HepG2 (cell line): Measurements from ENCODE around the gene PHLDB1. TPM values are rescaled to one million over a fixed set of nuclear protein-coding genes. Genes with fewer than 3 reads are reported as not detected.

Experiments
- ATAC-seq: fragments of 200-7000 bp; cut with Tn5 transposase; 3 replicates; pipeline ENCODE4 v1.9.1; 2020; ENCODE audit warnings: mild to moderate bottlenecking, moderate library complexity
- BruUV-seq: library from RNA; stranded (reverse); fragments of 400-500 nt; replicated peaks from 2 replicates; lab custom pipeline; 2021; lab: Mats Ljungman, UMichigan
- CTCF ChIA-PET: fragments of 300-600 bp; formaldehyde crosslinking; extraction: SDS; loops from one replicate; lab custom pipeline; 2021; ENCODE audit warnings: low total read pairs, inconsistent platforms, low intra/inter-chr PET ratio; lab: Yijun Ruan, JAX
- POLR2A ChIA-PET: fragments of 350-600 bp; sonication (Branson Sonifier 250); formaldehyde crosslinking; loops from one replicate; lab custom pipeline; 2020; ENCODE audit warnings: antibody characterized with exemption, inconsistent platforms; lab: Yijun Ruan, JAX
- DNase-seq: peaks from one replicate; pipeline ENCODE4 v3.0.0-alpha.2; 2015; ENCODE audit warnings: low spot score
- FAIRE-seq: peaks from 3 replicates; lab custom pipeline; 2011; peaks lifted over from hg19 to GRCh38; lab: Jason Lieb, UNC
- H2AFZ ChIP-seq: one replicate; pipeline ENCODE4 v1.6.1; 2011; ENCODE audit warnings: low read length, inconsistent platforms
- H3K27ac ChIP-seq: fragments of 300-600 bp; 3 replicates; pipeline ENCODE4 v1.8.0; 2011; ENCODE audit warnings: mixed run types, mild to moderate bottlenecking, mixed read lengths, low read length, inconsistent platforms; ENCODE audit not compliant: insufficient read depth; ENCODE audit errors: extremely low read length
- H3K27me3 ChIP-seq, 2 experiments: fragments of 200-600 bp in 1 of 2; 2 replicates in 1 of 2; 3 replicates in 1 of 2; pipeline versions ENCODE4 v1.6.0 to v1.8.0; 2011; ENCODE audit warnings: low read length in 2 of 2, mild to moderate bottlenecking in 2 of 2, moderate library complexity in 2 of 2, inconsistent platforms in 1 of 2; ENCODE audit not compliant: insufficient read depth in 2 of 2, control insufficient read depth in 1 of 2
- H3K36me3 ChIP-seq, 2 experiments: fragments of 200-600 bp in 1 of 2; replicated peaks in 1 of 2; 2 replicates in 1 of 2; 3 replicates in 1 of 2; pipeline versions ENCODE4 v1.5.1 to v1.8.0; 2011; ENCODE audit warnings: low read length in 2 of 2, inconsistent platforms in 1 of 2; ENCODE audit not compliant: insufficient read depth in 2 of 2, control insufficient read depth in 1 of 2
- H3K4me1 ChIP-seq: 2 replicates; pipeline ENCODE4 v1.5.1; 2012; ENCODE audit warnings: low read length, inconsistent platforms; ENCODE audit not compliant: insufficient read depth
- H3K4me2 ChIP-seq: 2 replicates; pipeline ENCODE4 v1.6.0; 2011; ENCODE audit warnings: low read depth, low read length, inconsistent platforms
- H3K4me3 ChIP-seq, 3 experiments: fragments of 200-600 bp in 1 of 3; sonication (generic), shearing (Covaris generic) in 1 of 3; replicated peaks in 1 of 3; 2 replicates each; pipeline ENCODE4 v1.5.1; 2011 to 2016; ENCODE audit warnings: low read length in 3 of 3, inconsistent platforms in 2 of 3, low read depth in 2 of 3, mild to moderate bottlenecking in 2 of 3, control low read depth in 1 of 3, mixed read lengths in 1 of 3; ENCODE audit not compliant: insufficient read depth in 1 of 3
- H3K79me2 ChIP-seq: one replicate; pipeline ENCODE4 v1.6.1; 2011; ENCODE audit warnings: low read length, inconsistent platforms; ENCODE audit not compliant: insufficient read depth
- H3K9ac ChIP-seq: 2 replicates; pipeline ENCODE4 v1.6.0; 2011; ENCODE audit warnings: mild to moderate bottlenecking, low read depth, low read length, inconsistent platforms; ENCODE audit not compliant: insufficient read depth
- H3K9me3 ChIP-seq: 2 replicates; pipeline ENCODE4 v1.5.1; 2012; ENCODE audit warnings: mild to moderate bottlenecking, low read length
- H4K20me1 ChIP-seq: 2 replicates; pipeline ENCODE4 v1.6.0; 2011; ENCODE audit warnings: inconsistent platforms, mild to moderate bottlenecking, low read length, moderate library complexity; ENCODE audit not compliant: insufficient read depth
- ASH2L ChIP-seq: fragments of 300-600, 200-600 bp; sonication (generic); IDR thresholded peaks from 2 replicates; pipeline ENCODE4 v1.7.0; 2017; ENCODE audit warnings: low read depth, mild to moderate bottlenecking, moderate library complexity, mixed read lengths, low read length; ENCODE audit not compliant: insufficient read length
- BRCA1 ChIP-seq: sonication (generic); formaldehyde crosslinking; IDR thresholded peaks from 2 replicates; pipeline ENCODE4 v1.4.0; 2020; ENCODE audit warnings: missing genetic modification reagents
- EHMT2 ChIP-seq: fragments of 200-600 bp; sonication (generic); IDR thresholded peaks from 2 replicates; pipeline ENCODE4 v1.7.0; 2017; ENCODE audit warnings: antibody characterized with exemption, low read depth, low read length, borderline replicate concordance
- FOXM1 ChIP-seq: sonication (generic); formaldehyde crosslinking; IDR thresholded peaks from 2 replicates; pipeline ENCODE4 v1.5.0; 2020; ENCODE audit warnings: missing genetic modification reagents
- KDM3A ChIP-seq: IDR thresholded peaks from 2 replicates; pipeline ENCODE4 v1.6.1; 2018; ENCODE audit warnings: low read depth, missing compliant biosample characterization
- NFKBIZ ChIP-seq: IDR thresholded peaks from 2 replicates; pipeline ENCODE4 v1.6.1; 2018; ENCODE audit warnings: missing genetic modification reagents, missing compliant biosample characterization
- NR2F6 ChIP-seq, 2 experiments: IDR thresholded peaks; 2 replicates each; pipeline ENCODE4 v1.6.1; 2016; ENCODE audit warnings: antibody characterized with exemption in 1 of 2, mild to moderate bottlenecking in 1 of 2
- PBX3 ChIP-seq: sonication (generic); formaldehyde crosslinking; IDR thresholded peaks from 2 replicates; pipeline ENCODE4 v1.8.1; 2023; ENCODE audit warnings: missing genetic modification reagents, inconsistent platforms, borderline replicate concordance
- PCBP1 ChIP-seq: fragments of 200-400 bp; formaldehyde crosslinking; IDR thresholded peaks from 2 replicates; pipeline ENCODE4 v1.6.1; 2017; ENCODE audit warnings: mild to moderate bottlenecking, low read depth, low read length, borderline replicate concordance
- ZBTB33 ChIP-seq: sonication (generic); formaldehyde crosslinking; IDR thresholded peaks from 2 replicates; pipeline ENCODE4 v1.4.0; 2020; ENCODE audit warnings: missing genetic modification reagents
- ZBTB4 ChIP-seq: sonication (generic); formaldehyde crosslinking; IDR thresholded peaks from 2 replicates; pipeline ENCODE4 v1.4.0; 2020; ENCODE audit warnings: missing genetic modification reagents, mild to moderate bottlenecking, borderline replicate concordance
- ZNF136 ChIP-seq: sonication (generic); formaldehyde crosslinking; IDR thresholded peaks from 2 replicates; pipeline ENCODE4 v1.8.1; 2022; ENCODE audit warnings: low read depth, mild to moderate bottlenecking, moderate library complexity, missing genetic modification reagents
- ZNF18 ChIP-seq: sonication (generic); formaldehyde crosslinking; IDR thresholded peaks from 2 replicates; pipeline ENCODE4 v1.8.0; 2022; ENCODE audit warnings: mild to moderate bottlenecking, missing genetic modification reagents; ENCODE audit not compliant: insufficient replicate concordance
- ZNF414 ChIP-seq: sonication (generic); formaldehyde crosslinking; IDR thresholded peaks from 2 replicates; pipeline ENCODE4 v1.5.0; 2020; ENCODE audit warnings: missing genetic modification reagents
- WGBS: methylation state at CpG from one replicate; pipeline ENCODE4 v1.1.6; 2017; ENCODE audit warnings: low lambda C conversion rate; 5-methylcytosine and 5-hydroxymethylcytosine counted together
- in situ Hi-C: cut with HindIII; loops from 2 replicates; pipeline ENCODE4 v1.10.0; 2017; ENCODE audit warnings: low pct_unique_long_range_greater_than_20kb; ENCODE audit not compliant: extremely low pct_ligation_motif_present
- intact Hi-C: fragments of 100-400 bp; cut with micrococcal nuclease; formaldehyde crosslinking; loops from one replicate; pipeline ENCODE4 v1.10.0; 2022; ENCODE audit not compliant: unreplicated experiment
- polyA plus RNA-seq, 8 experiments: library from polyadenylated mRNA; depleted of rRNA in 3 of 8; stranded (reverse) in 7 of 8; unstranded in 1 of 8; fragments of >200 nt; fragmentation: Illumina TruSeq in 4 of 8; extraction: Trizol in 4 of 8; gene quantifications; 2 replicates each; pipeline versions ENCODE4 v1.2.1 to v1.2.3, GENCODE V29; 2011 to 2016; ENCODE audit warnings: low read depth in 4 of 8, missing spikeins in 1 of 8, mixed read lengths in 1 of 8; ENCODE audit not compliant: insufficient read depth in 1 of 8
- total RNA-seq, 5 experiments: library from RNA; depleted of rRNA; stranded (reverse); fragments of >200 nt; fragmentation: Illumina TruSeq; extraction: Trizol; gene quantifications; 2 replicates each; pipeline ENCODE4 v1.2.3, GENCODE V29; 2016; ENCODE audit warnings: low read depth in 1 of 5

Gene PHLDB1
- total and polyA plus RNA-seq, 2 of the 13 experiments (the other 11 are each of a cell fraction or from before 2014, with no cell fraction given): 13.8 to 14.2 TPM

- DNase-seq (no peak), ATAC-seq (no peak), FAIRE-seq (no peak)
- Histone ChIP-seq H3K36me3 (no peaks in the 10 kb centered on the region; a peak in 1 of 5 replicates), H3K27me3 (no peaks in the 10 kb centered on the region; a peak in 1 of 5 replicates), H3K9ac (no peak overlapping the region), H3K9me3 (no peaks in the 10 kb centered on the region), H3K79me2 (peaks cover 25% of the 10 kb centered on the region), H4K20me1 (peaks cover 16% of the 10 kb centered on the region), H3K27ac (no peak overlapping the region), H3K4me2 (no peak overlapping the region), H3K4me3 (no peak overlapping the region), H3K4me1 (peaks cover 42% of the 10 kb centered on the region), H2AFZ (no peak overlapping the region)
- CTCF ChIA-PET: no interaction called here
- in situ Hi-C loops (loop anchor here (5.0 kb wide), 1 partner anchor 37 kb away; the partner anchor contains the start of gene TMEM25), intact Hi-C loops (loop anchor here (5.0 to 10.0 kb wide), 2 partner anchors 38 to 85 kb away; partner anchors contain the start of gene PHLDB1)
- no TSS peak for BruUV-seq
- 80% methylated on average over 2 of the region's 2 CpGs for WGBS
- POLR2A ChIA-PET: no interaction called here
- TF ChIP-seq BRCA1 (CRISPR knock-in tag) (no peak), ZNF414 (no peak), KDM3A (CRISPR knock-in tag) (no peak), NR2F6 (IDR thresholded peaks at IDR 0.05) (no peak), NR2F6 (CRISPR knock-in tag; IDR thresholded peaks at IDR 0.05) (no peak), ZNF136 (CRISPR knock-in tag) (no peak), ZBTB33 (CRISPR knock-in tag) (no peak), FOXM1 (no peak), NFKBIZ (CRISPR knock-in tag) (no peak), ASH2L (no peak), EHMT2 (no peak), ZNF18 (CRISPR knock-in tag) (no peak), PBX3 (no peak), PCBP1 (no peak), ZBTB4 (CRISPR knock-in tag) (no peak)
Observed at GRCh38 chr11:118569670-118570069, 37.7 kb upstream of the PHLDB1 start.
